HUES6 (cell line): Measurements from ENCODE around the gene NCAM2.
A peak's percentile ranks its signal among the peaks of the same experiment; 100 is the strongest.

Experiments
- H3K27ac ChIP-seq: 2 replicates; pipeline ENCODE4 v1.7.0; 2013; ENCODE audit warnings: low read depth, mild to moderate bottlenecking, low read length, inconsistent platforms
- H3K27me3 ChIP-seq: 2 replicates; pipeline ENCODE4 v1.6.1; 2013; ENCODE audit warnings: low read length; ENCODE audit not compliant: control insufficient read depth, insufficient read depth
- H3K36me3 ChIP-seq: 2 replicates; pipeline ENCODE4 v1.6.1; 2013; ENCODE audit warnings: low read length; ENCODE audit not compliant: control insufficient read depth, insufficient read depth
- H3K4me1 ChIP-seq: 2 replicates; pipeline ENCODE4 v1.6.1; 2013; ENCODE audit warnings: low read length; ENCODE audit not compliant: control insufficient read depth, insufficient read depth
- H3K4me3 ChIP-seq: 2 replicates; pipeline ENCODE4 v1.5.1; 2013; ENCODE audit warnings: low read depth, low read length
- H3K9ac ChIP-seq: one replicate; pipeline ENCODE4 v1.6.1; 2013; ENCODE audit warnings: mild to moderate bottlenecking, low read length
- H3K9me3 ChIP-seq: 2 replicates; pipeline ENCODE4 v1.6.1; 2013; ENCODE audit warnings: low read depth, low read length; ENCODE audit not compliant: control insufficient read depth, insufficient read depth

NCAM2 gene

GRCh38 chr21:20997636-20998455, at the start of gene NCAM2:
Gene NCAM2 (plus strand): TSS chr21:20998409.
- H3K9me3 ChIP-seq: no peaks in the 10 kb centered on the region
- peaks cover 5% of the 10 kb centered on the region for H3K4me1 ChIP-seq
- H3K27me3 ChIP-seq: peaks cover 41% of the 10 kb centered on the region
- no peaks in the 10 kb centered on the region for H3K36me3 ChIP-seq
- no peak within 1 kb of the TSS for H3K27ac ChIP-seq
- H3K9ac ChIP-seq: peak within 1 kb of the TSS; percentile 58
- peak within 1 kb of the TSS; percentile 86 for H3K4me3 ChIP-seq

- no peaks in the 10 kb centered on the region for H3K9me3 ChIP-seq
- peaks cover 3% of the 10 kb centered on the region; the same call in 1 of the 2 replicates for H3K4me1 ChIP-seq
- H3K4me3 ChIP-seq: no peak overlapping the region
- H3K27ac ChIP-seq: no peak overlapping the region
- no peak overlapping the region for H3K9ac ChIP-seq
- H3K27me3 ChIP-seq: no peaks in the 10 kb centered on the region
- no peaks in the 10 kb centered on the region for H3K36me3 ChIP-seq
These were observed 48.3 kb upstream of the NCAM2 start for GRCh38 chr21:20949884-20950283.

DNA sequence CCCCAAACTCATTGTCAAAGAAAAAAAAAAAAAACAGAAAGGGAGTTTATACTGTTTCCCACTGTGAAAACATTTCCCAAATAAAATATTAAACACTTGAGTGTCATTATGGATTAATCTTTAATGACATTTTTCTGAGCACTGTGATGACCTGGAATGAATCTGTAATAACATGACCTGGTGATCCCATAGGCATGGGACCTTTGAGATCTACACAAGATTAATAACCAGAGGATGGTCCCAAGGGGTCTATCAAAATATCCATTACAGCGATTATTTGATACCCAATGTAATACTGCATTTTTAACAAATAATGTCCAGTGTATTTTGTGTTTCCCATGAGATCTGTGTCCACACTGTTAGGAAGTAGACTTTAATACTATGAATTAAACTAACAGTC, 32.4 kb upstream of the NCAM2 start:
- Histone ChIP-seq H3K9me3 (no peaks in the 10 kb centered on the region), H3K27me3 (no peaks in the 10 kb centered on the region), H3K4me3 (no peak overlapping the region), H3K4me1 (no peaks in the 10 kb centered on the region), H3K27ac (no peak overlapping the region), H3K9ac (no peak overlapping the region), H3K36me3 (no peaks in the 10 kb centered on the region)

DNA sequence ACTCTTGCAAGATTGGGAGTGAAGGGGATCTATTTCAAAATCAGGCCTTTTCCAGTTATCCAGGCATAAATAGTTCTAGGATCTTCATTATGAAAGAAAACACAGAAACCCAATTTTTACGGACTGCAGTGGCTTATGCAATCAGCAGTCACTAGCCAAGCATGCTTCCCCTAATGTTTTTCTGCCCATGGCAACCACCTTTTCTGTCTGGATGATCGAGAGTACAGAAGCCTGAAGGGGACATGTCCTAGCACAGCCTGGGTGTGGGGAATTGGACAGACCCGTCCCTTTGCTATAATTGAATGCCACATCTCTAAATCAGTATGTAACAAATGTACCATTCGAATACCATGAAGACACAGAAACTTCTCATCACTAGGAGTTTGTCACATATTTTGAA, 29.8 kb upstream of the NCAM2 start:
- Histone ChIP-seq H3K9ac (no peak overlapping the region), H3K27ac (no peak overlapping the region), H3K9me3 (no peaks in the 10 kb centered on the region), H3K4me1 (no peaks in the 10 kb centered on the region), H3K36me3 (no peaks in the 10 kb centered on the region), H3K27me3 (no peaks in the 10 kb centered on the region), H3K4me3 (no peak overlapping the region)

DNA sequence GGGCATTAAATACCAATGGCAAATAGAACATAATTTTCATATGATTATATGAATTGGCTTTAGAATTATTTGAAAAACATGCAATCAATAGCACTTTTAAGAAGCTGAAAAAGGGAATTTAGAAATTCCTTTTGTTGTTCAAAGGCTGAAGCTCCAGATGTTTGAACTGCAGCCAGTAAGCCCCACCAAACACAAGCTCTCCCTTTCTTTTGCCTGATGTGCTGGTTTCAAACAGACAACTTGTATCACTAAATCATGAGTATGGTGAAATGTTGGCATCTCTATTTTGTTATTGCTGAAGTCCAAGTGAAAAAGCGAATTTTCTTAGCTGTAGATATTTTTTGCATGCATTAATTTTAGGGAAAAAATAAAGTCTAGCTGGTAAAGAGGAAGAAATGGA, 27.5 kb upstream of the NCAM2 start:
- H3K27ac ChIP-seq: no peak overlapping the region
- no peak overlapping the region for H3K9ac ChIP-seq
- no peaks in the 10 kb centered on the region for H3K27me3 ChIP-seq
- no peak overlapping the region for H3K4me3 ChIP-seq
- H3K36me3 ChIP-seq: no peaks in the 10 kb centered on the region
- no peaks in the 10 kb centered on the region for H3K4me1 ChIP-seq
- H3K9me3 ChIP-seq: no peaks in the 10 kb centered on the region

DNA sequence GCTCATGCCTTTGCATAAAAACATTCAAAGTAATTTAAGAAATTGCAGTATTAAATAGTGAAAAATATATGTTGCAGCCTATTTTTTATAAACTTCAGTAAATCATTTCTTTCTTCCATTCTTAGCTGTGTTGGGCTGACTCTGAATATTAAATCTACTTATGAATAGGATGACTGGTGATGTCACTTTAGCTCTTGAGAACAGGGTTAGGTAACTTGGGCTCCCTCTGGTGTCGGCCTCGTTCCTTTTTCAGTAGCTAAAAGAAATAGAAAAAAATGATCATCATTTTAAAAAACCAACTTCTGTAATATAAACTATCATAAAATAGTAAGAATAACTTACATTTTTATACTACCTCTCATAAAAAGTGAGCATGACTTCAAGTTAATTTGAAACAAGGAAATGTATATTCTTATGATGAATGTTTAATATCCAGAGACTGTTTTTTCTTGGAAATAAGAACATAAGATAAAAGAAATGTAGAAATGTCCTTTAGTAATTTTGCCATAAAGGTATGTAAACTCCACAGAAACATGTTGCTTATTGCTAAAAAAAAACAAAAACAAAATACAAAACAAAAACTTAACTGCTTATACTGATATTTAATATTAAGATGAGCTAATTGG, 26.8 kb upstream of the NCAM2 start:
- H3K4me3 ChIP-seq: no peak overlapping the region
- no peaks in the 10 kb centered on the region for H3K36me3 ChIP-seq
- H3K4me1 ChIP-seq: no peaks in the 10 kb centered on the region
- no peaks in the 10 kb centered on the region for H3K9me3 ChIP-seq
- H3K27ac ChIP-seq: no peak overlapping the region
- H3K9ac ChIP-seq: no peak overlapping the region
- H3K27me3 ChIP-seq: no peaks in the 10 kb centered on the region

DNA sequence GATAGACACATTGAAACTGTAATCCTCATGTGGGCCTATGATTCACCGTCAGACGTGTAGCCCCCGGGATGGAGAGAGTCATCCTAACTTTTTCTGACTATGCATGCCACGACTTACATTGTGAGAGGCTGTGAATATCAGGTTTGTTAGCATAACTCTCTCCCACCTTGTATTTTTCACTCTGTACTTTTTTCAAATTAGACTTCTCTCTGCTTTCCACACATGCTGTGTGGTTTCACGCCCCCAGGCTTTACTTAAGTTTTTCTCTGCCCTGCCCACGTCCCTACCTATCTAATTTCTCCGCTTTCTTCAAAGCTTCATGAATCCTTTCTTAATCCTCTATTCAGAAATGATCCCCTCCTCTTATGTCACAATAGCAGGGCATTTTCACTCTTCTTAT, 3.4 kb upstream of the NCAM2 start:
- H3K27me3 ChIP-seq: peaks cover 44% of the 10 kb centered on the region
- no peaks in the 10 kb centered on the region for H3K36me3 ChIP-seq
- peaks cover 5% of the 10 kb centered on the region for H3K4me1 ChIP-seq

DNA sequence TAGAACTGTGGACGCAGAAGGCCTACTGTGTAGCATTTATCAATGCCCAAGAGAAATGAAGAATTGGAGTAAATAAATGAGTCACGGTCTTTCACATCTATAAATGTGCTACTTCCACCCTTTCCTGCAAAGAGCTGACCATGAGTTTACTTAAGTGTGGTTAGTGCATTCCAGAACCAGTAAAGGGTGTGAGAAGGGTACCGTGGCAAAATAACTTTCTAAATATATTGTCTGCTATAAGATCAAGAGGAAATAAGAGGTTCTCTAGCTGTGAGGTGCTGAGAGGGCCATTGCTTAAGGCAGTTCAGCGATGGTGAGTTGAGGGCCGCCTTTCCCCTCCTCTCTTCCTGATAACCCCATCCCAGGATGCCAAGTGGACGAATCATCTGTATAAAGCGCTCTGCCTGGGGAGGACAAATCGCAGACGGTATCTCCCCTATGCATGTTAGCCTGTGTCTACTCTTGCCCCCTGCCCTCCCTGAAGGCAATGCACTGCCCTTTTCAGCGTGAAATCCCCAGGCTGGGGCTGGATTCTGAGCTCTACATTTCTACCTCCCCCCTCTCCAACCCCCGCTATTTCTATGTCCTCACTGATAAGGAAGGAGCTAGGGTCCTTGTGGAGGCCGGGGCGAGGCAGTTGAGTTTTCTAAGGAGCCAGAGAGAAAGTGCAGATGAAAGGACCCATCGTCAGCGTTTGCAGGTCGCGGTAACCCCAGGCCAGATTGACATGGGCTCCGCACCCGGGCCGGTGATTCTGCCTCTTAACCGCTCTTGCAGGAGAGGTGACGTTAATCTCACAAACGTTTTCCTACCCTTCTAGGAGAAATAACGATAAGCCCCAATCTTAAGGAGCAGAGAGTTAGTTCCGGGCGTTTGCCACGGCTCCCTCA, 1.5 kb upstream of the NCAM2 start:
- H3K9me3 ChIP-seq: no peaks in the 10 kb centered on the region
- H3K4me1 ChIP-seq: peaks cover 5% of the 10 kb centered on the region
- no peaks in the 10 kb centered on the region for H3K36me3 ChIP-seq
- no peak overlapping the region for H3K9ac ChIP-seq
- peaks cover 44% of the 10 kb centered on the region for H3K27me3 ChIP-seq
- peak overlapping the region; percentile 69 for H3K4me3 ChIP-seq
- no peak overlapping the region for H3K27ac ChIP-seq

More for the DNA sequence above, 3.4 kb upstream of the NCAM2 start:
- no peak overlapping the region for H3K27ac ChIP-seq
- no peak overlapping the region for H3K9ac ChIP-seq
- H3K4me3 ChIP-seq: no peak overlapping the region
- H3K9me3 ChIP-seq: no peaks in the 10 kb centered on the region

DNA sequence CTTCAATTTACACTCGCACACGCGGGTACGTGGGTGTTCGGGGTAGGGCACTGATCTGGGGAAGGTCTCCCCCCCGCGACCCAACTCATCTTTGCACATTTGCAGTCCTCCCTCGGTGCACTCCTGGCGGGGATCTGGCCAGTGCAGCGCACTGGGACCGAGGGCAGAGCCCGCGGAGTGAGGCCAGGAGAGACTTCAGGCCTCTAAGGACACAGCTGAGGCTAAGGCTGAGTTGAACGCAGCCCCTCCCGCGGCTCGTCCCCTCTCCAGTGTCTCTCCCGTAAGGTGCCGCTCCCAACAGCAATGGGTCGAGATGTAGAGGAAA, 936 bp upstream of the NCAM2 start:
- Histone ChIP-seq H3K4me3 (peak overlapping the region; percentile 69), H3K27me3 (peaks cover 44% of the 10 kb centered on the region), H3K27ac (no peak overlapping the region), H3K9me3 (no peaks in the 10 kb centered on the region), H3K36me3 (no peaks in the 10 kb centered on the region), H3K9ac (no peak overlapping the region), H3K4me1 (peaks cover 5% of the 10 kb centered on the region)

DNA sequence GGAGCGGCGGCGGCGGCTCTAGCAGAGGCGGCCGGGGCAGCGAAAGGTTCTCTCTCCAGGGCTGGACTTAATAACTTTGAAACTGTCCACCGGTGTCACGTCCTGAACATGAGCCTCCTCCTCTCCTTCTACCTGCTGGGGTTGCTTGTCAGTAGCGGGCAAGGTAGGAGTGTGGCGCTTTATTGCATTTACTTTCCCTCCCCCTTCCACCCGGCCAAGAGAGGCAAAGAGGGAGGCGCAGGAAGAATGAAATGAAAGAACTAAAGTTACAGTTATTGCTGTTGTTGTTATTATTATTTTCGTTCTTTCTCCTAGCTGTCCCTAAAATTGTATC, 214 bp downstream of the NCAM2 start:
- Histone ChIP-seq H3K9ac (peak overlapping the region; percentile 58), H3K27me3 (peaks cover 41% of the 10 kb centered on the region), H3K9me3 (no peaks in the 10 kb centered on the region), H3K4me3 (peak overlapping the region; percentile 86), H3K4me1 (peaks cover 5% of the 10 kb centered on the region), H3K27ac (no peak overlapping the region), H3K36me3 (no peaks in the 10 kb centered on the region)

DNA sequence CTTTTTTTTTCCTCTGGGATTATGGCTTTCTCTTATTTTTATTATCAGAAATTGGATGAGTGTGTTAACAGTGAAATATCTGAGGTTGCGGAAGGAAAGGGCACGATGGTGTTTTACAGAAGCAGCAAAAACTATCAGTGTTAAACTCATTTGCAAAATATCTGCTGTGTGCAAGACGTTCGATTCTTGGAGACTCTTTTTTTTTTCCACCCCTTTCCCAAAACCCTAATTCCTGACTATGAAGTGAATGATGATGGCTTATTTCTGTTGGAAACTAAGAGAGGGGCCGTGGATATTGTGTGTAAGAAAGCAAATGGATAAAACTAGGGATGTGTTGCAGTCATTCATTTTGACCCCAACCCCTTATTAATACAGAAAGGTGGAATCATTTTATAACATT, 677 bp downstream of the NCAM2 start:
- Histone ChIP-seq H3K4me1 (peaks cover 5% of the 10 kb centered on the region), H3K27me3 (peaks cover 41% of the 10 kb centered on the region), H3K4me3 (peak overlapping the region; percentile 86), H3K9ac (no peak overlapping the region), H3K36me3 (no peaks in the 10 kb centered on the region), H3K9me3 (no peaks in the 10 kb centered on the region), H3K27ac (no peak overlapping the region)
